Measurements from ENCODE around the gene ST13.

DNA sequence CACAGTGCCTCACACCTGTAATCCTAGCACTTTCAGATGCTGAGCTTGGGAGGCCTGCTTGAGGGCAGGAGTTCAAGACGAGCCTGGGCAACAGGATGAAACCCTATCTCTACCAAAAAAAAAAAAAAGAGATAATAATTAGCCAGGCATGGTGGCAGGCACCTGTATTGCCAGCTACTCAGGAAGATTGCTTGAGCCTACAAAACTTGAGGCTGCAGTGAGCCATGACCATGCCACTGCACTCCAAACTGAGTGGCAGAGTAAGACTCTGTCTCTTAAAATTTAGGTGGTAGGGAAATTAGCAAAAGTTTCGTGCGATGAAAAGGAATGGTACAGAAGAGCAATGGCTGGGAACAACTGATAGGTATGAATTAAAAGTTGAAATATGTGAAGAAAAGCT is 18.0 kb downstream of the ST13 start:
- TF ChIP-seq, protein P1, sequence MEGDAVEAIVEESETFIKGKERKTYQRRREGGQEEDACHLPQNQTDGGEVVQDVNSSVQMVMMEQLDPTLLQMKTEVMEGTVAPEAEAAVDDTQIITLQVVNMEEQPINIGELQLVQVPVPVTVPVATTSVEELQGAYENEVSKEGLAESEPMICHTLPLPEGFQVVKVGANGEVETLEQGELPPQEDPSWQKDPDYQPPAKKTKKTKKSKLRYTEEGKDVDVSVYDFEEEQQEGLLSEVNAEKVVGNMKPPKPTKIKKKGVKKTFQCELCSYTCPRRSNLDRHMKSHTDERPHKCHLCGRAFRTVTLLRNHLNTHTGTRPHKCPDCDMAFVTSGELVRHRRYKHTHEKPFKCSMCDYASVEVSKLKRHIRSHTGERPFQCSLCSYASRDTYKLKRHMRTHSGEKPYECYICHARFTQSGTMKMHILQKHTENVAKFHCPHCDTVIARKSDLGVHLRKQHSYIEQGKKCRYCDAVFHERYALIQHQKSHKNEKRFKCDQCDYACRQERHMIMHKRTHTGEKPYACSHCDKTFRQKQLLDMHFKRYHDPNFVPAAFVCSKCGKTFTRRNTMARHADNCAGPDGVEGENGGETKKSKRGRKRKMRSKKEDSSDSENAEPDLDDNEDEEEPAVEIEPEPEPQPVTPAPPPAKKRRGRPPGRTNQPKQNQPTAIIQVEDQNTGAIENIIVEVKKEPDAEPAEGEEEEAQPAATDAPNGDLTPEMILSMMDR (conservative IDR thresholded peaks at IDR 0.05 in 1 of 2, IDR thresholded peaks at IDR 0.05 in 1 of 2; ENCODE audit: extremely low read depth in 1 of 2, insufficient read depth in 1 of 2, low read depth in 1 of 2, low read length in 2 of 2), result no peak
- no peak for TF ChIP-seq EZH2 (IDR thresholded peaks at IDR 0.05; ENCODE audit: borderline replicate concordance, low read length)

All from mammary epithelial cell (primary cell).